PC-9 (cell line): ENCODE data around the gene TSPAN32. TPM values are rescaled to one million over a fixed set of nuclear protein-coding genes. Genes with fewer than 3 reads are reported as not detected.

Experiments used
- BruUV-seq: library from RNA; stranded (reverse); fragments of 400-500 nt; replicated peaks from 2 replicates; lab custom pipeline; 2021; lab: Mats Ljungman, UMichigan
- CTCF ChIA-PET: fragments of 300-600 bp; sonication (Branson Sonifier 250); formaldehyde crosslinking; loops from one replicate; lab custom pipeline; 2022; ENCODE audit warnings: antibody characterized with exemption; lab: Charles Lee
- POLR2A ChIA-PET: fragments of 300-600 bp; sonication (Branson Sonifier 250); formaldehyde crosslinking; loops from one replicate; lab custom pipeline; 2022; ENCODE audit warnings: antibody characterized with exemption; ENCODE audit not compliant: unreplicated experiment; lab: Charles Lee
- DNase-seq, 2 experiments: peaks; one replicate each; pipeline versions ENCODE4 v3.0.0 to v3.0.0-alpha.2; 2015 to 2022; ENCODE audit warnings: mixed read lengths in 1 of 2
- H2AFZ ChIP-seq: fragments of 200-600 bp; sonication (generic); 2 replicates; pipeline ENCODE4 v1.8.1; 2017; ENCODE audit warnings: antibody characterized with exemption
- H3F3A ChIP-seq: fragments of 200-600 bp; sonication (generic); 2 replicates; pipeline ENCODE4 v1.8.1; 2017; ENCODE audit warnings: antibody characterized with exemption, mild to moderate bottlenecking, low read depth; ENCODE audit not compliant: insufficient read depth
- H3K27ac ChIP-seq: fragments of 200-600 bp; sonication (generic); 2 replicates; pipeline ENCODE4 v1.6.1; 2016; ENCODE audit warnings: mixed run types
- H3K27me3 ChIP-seq: fragments of 200-600 bp; sonication (generic); 2 replicates; pipeline ENCODE4 v1.6.1; 2016; ENCODE audit warnings: low read depth, mixed run types; ENCODE audit not compliant: insufficient read depth
- H3K36me3 ChIP-seq: fragments of 200-600 bp; sonication (generic); 2 replicates; pipeline ENCODE4 v1.6.1; 2016; ENCODE audit warnings: low read depth, mixed run types
- H3K4me1 ChIP-seq: fragments of 200-600 bp; sonication (generic); replicated peaks from 2 replicates; pipeline ENCODE4 v1.6.1; 2016; ENCODE audit warnings: mixed run types; ENCODE audit not compliant: insufficient read depth
- H3K4me2 ChIP-seq: fragments of 200-600 bp; sonication (generic); 2 replicates; pipeline ENCODE4 v1.6.1; 2017; ENCODE audit warnings: mixed run types
- H3K4me3 ChIP-seq: fragments of 200-600 bp; sonication (generic); 2 replicates; pipeline ENCODE4 v1.6.1; 2016; ENCODE audit warnings: mixed run types
- H3K79me2 ChIP-seq: fragments of 200-600 bp; sonication (generic); 2 replicates; pipeline ENCODE4 v1.6.1; 2017; ENCODE audit warnings: low read depth, mixed run types
- H3K9me2 ChIP-seq: fragments of 200-600 bp; sonication (generic); 2 replicates; pipeline ENCODE4 v1.8.1; 2017; ENCODE audit warnings: mild to moderate bottlenecking; ENCODE audit not compliant: insufficient read depth
- H3K9me3 ChIP-seq: fragments of 200-600 bp; sonication (generic); 2 replicates; pipeline ENCODE4 v1.8.1; 2016; ENCODE audit warnings: low read depth; ENCODE audit not compliant: insufficient read depth
- H4K20me1 ChIP-seq: fragments of 200-600 bp; sonication (generic); 2 replicates; pipeline ENCODE4 v1.8.1; 2017; ENCODE audit not compliant: insufficient read depth
- EZH2 ChIP-seq: fragments of 200-600 bp; sonication (generic); IDR thresholded peaks from 2 replicates; pipeline ENCODE4 v1.8.0; 2017; ENCODE audit warnings: antibody characterized with exemption, low read depth
- intact Hi-C: fragments of 100-400 bp; cut with micrococcal nuclease; formaldehyde crosslinking; loops from one replicate; pipeline ENCODE4 v1.10.0; 2022; ENCODE audit not compliant: unreplicated experiment
- total RNA-seq: library from RNA; stranded (reverse); gene quantifications from 2 replicates; pipeline ENCODE4 v1.2.3, GENCODE V29; 2021
- TF ChIP-seq, protein P1 (sequence below): fragments of 200-600 bp; sonication (generic); conservative IDR thresholded peaks from 2 replicates; pipeline ENCODE4 v1.6.1; 2017; ENCODE audit warnings: mixed run types, antibody characterized with exemption, mild to moderate bottlenecking, moderate library complexity

The TSPAN32 gene
- total RNA-seq, 1 experiment from 2014 or later = not detected

DNA sequence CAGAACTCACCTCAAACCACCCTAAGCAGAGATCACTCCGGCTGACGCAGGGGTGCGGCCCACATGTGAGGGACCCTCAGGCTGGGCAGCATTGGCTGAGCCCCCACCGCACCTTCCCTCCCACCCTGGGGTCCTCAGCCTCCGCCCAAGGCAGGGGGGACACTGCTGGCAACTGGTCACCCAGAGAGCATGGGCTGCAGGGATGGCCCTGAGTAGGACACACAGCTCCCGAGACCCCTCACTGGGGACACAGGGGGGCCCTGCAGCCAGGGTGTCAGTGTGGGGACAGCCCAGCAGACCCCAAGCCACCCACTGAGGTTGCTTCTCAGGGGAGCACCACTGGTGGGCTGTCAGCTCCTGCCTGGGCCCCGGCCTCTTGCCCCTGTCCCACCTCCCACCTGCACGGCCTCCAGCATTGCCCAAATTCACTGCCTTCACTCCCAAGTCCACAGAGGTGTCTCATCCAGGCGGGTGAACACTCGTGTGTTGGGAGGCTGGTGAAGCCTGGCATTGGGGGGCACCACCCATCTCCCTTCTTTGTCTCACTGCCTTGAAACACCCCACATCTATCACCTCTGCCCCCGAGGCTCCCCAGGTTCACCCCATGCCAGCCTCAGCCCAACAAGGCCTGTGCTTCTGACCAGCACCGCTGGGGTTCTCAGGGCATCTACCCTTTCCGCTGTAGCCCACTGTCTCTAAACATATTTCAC lies 4.7 kb upstream of the TSPAN32 start:
- no peaks in the 10 kb centered on the region for H3F3A ChIP-seq
- no TSS peak for BruUV-seq
- H3K4me1 ChIP-seq = no peaks in the 10 kb centered on the region
- H3K9me2 ChIP-seq = no peaks in the 10 kb centered on the region
- POLR2A ChIA-PET = no interaction called here
- H3K9me3 ChIP-seq = no peaks in the 10 kb centered on the region
- no peaks in the 10 kb centered on the region for H3K27me3 ChIP-seq
- no peak for DNase-seq
- no peaks in the 10 kb centered on the region for H3K79me2 ChIP-seq
- H4K20me1 ChIP-seq = no peaks in the 10 kb centered on the region
- no peaks in the 10 kb centered on the region for H3K36me3 ChIP-seq
- H3K4me2 ChIP-seq = no peak overlapping the region
- no peak overlapping the region for H2AFZ ChIP-seq
- no peak overlapping the region for H3K27ac ChIP-seq
- TF ChIP-seq, protein P1, sequence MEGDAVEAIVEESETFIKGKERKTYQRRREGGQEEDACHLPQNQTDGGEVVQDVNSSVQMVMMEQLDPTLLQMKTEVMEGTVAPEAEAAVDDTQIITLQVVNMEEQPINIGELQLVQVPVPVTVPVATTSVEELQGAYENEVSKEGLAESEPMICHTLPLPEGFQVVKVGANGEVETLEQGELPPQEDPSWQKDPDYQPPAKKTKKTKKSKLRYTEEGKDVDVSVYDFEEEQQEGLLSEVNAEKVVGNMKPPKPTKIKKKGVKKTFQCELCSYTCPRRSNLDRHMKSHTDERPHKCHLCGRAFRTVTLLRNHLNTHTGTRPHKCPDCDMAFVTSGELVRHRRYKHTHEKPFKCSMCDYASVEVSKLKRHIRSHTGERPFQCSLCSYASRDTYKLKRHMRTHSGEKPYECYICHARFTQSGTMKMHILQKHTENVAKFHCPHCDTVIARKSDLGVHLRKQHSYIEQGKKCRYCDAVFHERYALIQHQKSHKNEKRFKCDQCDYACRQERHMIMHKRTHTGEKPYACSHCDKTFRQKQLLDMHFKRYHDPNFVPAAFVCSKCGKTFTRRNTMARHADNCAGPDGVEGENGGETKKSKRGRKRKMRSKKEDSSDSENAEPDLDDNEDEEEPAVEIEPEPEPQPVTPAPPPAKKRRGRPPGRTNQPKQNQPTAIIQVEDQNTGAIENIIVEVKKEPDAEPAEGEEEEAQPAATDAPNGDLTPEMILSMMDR = no peak
- TF ChIP-seq EZH2 = no peak
- intact Hi-C loops = loop anchor here (10.0 kb wide), 1 partner anchor 132 kb away; the partner anchor contains the start of gene INS
- no peak overlapping the region for H3K4me3 ChIP-seq
- CTCF ChIA-PET = no interaction called here

DNA sequence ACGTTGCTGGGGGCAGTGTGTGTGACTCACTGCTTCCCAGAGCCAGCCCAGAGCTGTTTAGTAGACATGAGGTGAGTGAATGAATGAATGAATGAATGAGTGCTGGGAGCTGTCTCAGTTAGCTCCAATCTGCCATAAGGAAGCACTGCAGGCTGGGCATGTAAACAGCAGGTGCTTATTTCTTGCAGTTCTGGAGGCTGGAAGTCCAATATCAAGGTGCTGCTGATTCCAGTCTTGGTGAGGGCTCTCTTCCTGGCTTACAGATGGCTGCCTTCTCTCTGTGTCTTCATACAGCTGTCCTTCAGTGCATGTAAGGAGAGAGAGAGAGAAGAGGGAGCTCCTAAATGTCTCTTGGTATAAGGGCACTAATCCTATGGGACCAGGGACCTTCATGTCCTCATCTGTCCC lies 4.2 kb upstream of the TSPAN32 start:
- ChIA-PET CTCF (interaction anchor here (1.6 kb wide), 1 partner anchor 122 kb away, joined by 4 read pairs; no protein-coding TSS in a partner anchor), POLR2A (no interaction called here)
- Histone ChIP-seq H3K4me2 (no peak overlapping the region), H4K20me1 (no peaks in the 10 kb centered on the region), H3K4me3 (no peak overlapping the region), H3K27ac (no peak overlapping the region), H3F3A (no peaks in the 10 kb centered on the region), H3K4me1 (no peaks in the 10 kb centered on the region), H2AFZ (no peak overlapping the region), H3K9me2 (no peaks in the 10 kb centered on the region), H3K27me3 (no peaks in the 10 kb centered on the region), H3K36me3 (no peaks in the 10 kb centered on the region), H3K79me2 (no peaks in the 10 kb centered on the region), H3K9me3 (no peaks in the 10 kb centered on the region)
- intact Hi-C loops = loop anchor here (10.0 kb wide), 1 partner anchor 133 kb away; the partner anchor contains the start of gene INS
- TF ChIP-seq, protein P1 = no peak
- TF ChIP-seq EZH2 = no peak
- BruUV-seq = no TSS peak
- no peak for DNase-seq

DNA sequence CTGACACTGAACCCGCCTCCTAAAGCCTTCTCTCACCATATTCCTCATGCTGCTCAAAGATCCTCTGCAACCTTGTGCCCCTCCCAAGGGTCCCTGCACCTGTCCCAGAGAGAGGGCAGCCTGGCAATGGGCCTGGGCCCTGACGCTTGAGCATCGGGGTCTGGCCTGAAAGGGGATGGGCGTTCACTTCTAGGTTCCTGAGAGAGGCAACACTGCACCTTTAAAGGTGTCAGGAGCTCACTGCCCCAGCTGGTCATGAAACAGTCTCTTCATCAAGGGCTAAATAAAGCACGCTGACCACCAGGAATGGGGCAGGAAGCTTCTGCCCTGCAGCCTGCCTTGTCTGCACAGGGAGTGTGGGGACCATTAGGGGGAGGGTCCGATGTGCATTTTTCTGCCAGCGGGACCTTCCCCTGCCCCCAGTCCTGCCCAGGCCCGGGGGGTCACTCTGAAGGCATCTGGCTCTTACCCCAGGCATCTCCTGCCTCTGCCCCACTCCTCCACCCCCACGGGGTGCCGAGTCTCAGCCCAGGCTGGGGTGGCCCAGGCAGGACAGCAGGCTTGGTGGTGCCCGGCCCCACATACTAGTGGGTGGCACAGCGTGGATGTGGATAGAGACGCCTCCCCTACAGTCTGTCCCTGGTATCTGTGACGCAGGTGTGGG lies 3.5 kb upstream of the TSPAN32 start:
- no TSS peak for BruUV-seq
- Histone ChIP-seq H3K9me3 (no peaks in the 10 kb centered on the region), H3K79me2 (no peaks in the 10 kb centered on the region), H3K27ac (no peak overlapping the region), H3K36me3 (no peaks in the 10 kb centered on the region), H2AFZ (no peak overlapping the region), H3K4me2 (no peak overlapping the region), H3K4me3 (no peak overlapping the region), H3K9me2 (no peaks in the 10 kb centered on the region), H3F3A (no peaks in the 10 kb centered on the region), H3K4me1 (no peaks in the 10 kb centered on the region), H3K27me3 (no peaks in the 10 kb centered on the region), H4K20me1 (no peaks in the 10 kb centered on the region)
- intact Hi-C loops = loop anchor here (10.0 kb wide), 1 partner anchor 133 kb away; the partner anchor contains the start of gene INS
- ChIA-PET CTCF (interaction anchor here (0.6 to 1.6 kb wide), 2 partner anchors 99 to 121 kb away, joined by 3 to 4 read pairs; no protein-coding TSS in a partner anchor), POLR2A (no interaction called here)
- TF ChIP-seq, protein P1 = no peak
- no peak for TF ChIP-seq EZH2
- DNase-seq = no peak
